Naive thymus-derived CD4-positive, alpha-beta T cell (primary cell): Measurements from ENCODE around the gene ALG11. TPM values are rescaled to one million over a fixed set of nuclear protein-coding genes. Genes with fewer than 3 reads are reported as not detected.

Experiments
- ATAC-seq: fragments of 150-1000 bp; cut with Tn5 transposase; 2 replicates; pipeline ENCODE4 v1.10.0; 2021; ENCODE audit warnings: mild to moderate bottlenecking, moderate library complexity
- CTCF ChIA-PET: fragments of 350-600 bp; sonication (Branson Sonifier 250); formaldehyde crosslinking; loops from one replicate; lab custom pipeline; 2021; ENCODE audit warnings: antibody characterized with exemption; lab: Charles Lee
- POLR2A ChIA-PET: fragments of 350-600 bp; sonication (Branson Sonifier 250); formaldehyde crosslinking; loops from one replicate; lab custom pipeline; 2021; ENCODE audit warnings: antibody characterized with exemption, inconsistent platforms; lab: Charles Lee
- DNase-seq, 9 donors: peaks; one replicate each; pipeline versions ENCODE4 v3.0.0 to v3.0.0-alpha.2; 2020 to 2022; ENCODE audit warnings: mixed read lengths in 1 of 9
- H3K27ac ChIP-seq: one replicate; pipeline ENCODE4 v1.7.0; 2013; ENCODE audit warnings: mild to moderate bottlenecking, low read depth, low read length, moderate library complexity
- H3K27me3 ChIP-seq, 2 donors: one replicate each; pipeline ENCODE4 v1.7.0; 2013; ENCODE audit warnings: low read length in 2 of 2, mild to moderate bottlenecking in 2 of 2, moderate library complexity in 2 of 2; ENCODE audit not compliant: control insufficient read depth in 2 of 2, insufficient read depth in 2 of 2
- H3K36me3 ChIP-seq, 3 experiments: 1 replicate in 2 of 3; 2 replicates in 1 of 3; pipeline ENCODE4 v1.7.0; 2013; ENCODE audit warnings: low read length in 3 of 3, mild to moderate bottlenecking in 3 of 3, moderate library complexity in 1 of 3; ENCODE audit not compliant: insufficient read depth in 3 of 3, control insufficient read depth in 2 of 3
- H3K4me1 ChIP-seq, 2 donors: one replicate each; pipeline ENCODE4 v1.7.0; 2013; ENCODE audit warnings: low read length in 2 of 2, mild to moderate bottlenecking in 2 of 2, moderate library complexity in 1 of 2; ENCODE audit not compliant: control insufficient read depth in 2 of 2, insufficient read depth in 2 of 2
- H3K4me3 ChIP-seq: 2 replicates; pipeline ENCODE4 v1.7.0; 2013; ENCODE audit warnings: mild to moderate bottlenecking, low read length
- H3K9me3 ChIP-seq, 3 experiments: 1 replicate in 2 of 3; 2 replicates in 1 of 3; pipeline ENCODE4 v1.7.0; 2013; ENCODE audit warnings: low read length in 3 of 3; ENCODE audit not compliant: control insufficient read depth in 2 of 3
- H3K27ac Mint-ChIP-seq, 9 donors: one replicate each; pipeline ENCODE4 v1.8.0; 2020 to 2022; ENCODE audit warnings: mixed read lengths in 9 of 9, mild to moderate bottlenecking in 8 of 9, moderate library complexity in 5 of 9, inconsistent platforms in 2 of 9
- H3K27me3 Mint-ChIP-seq, 5 donors: one replicate each; pipeline ENCODE4 v1.8.0; 2021 to 2022; ENCODE audit warnings: mixed read lengths in 5 of 5, mild to moderate bottlenecking in 1 of 5
- H3K36me3 Mint-ChIP-seq, 5 donors: one replicate each; pipeline ENCODE4 v1.8.0; 2020 to 2022; ENCODE audit warnings: mixed read lengths in 5 of 5, mild to moderate bottlenecking in 3 of 5, inconsistent platforms in 1 of 5
- H3K4me1 Mint-ChIP-seq, 7 donors: one replicate each; pipeline ENCODE4 v1.8.0; 2020 to 2022; ENCODE audit warnings: mixed read lengths in 7 of 7, mild to moderate bottlenecking in 3 of 7, inconsistent platforms in 1 of 7
- H3K4me3 Mint-ChIP-seq, 10 donors: one replicate each; pipeline ENCODE4 v1.8.0; 2020 to 2022; ENCODE audit warnings: mild to moderate bottlenecking in 10 of 10, mixed read lengths in 10 of 10, moderate library complexity in 6 of 10, inconsistent platforms in 2 of 10
- H3K9me3 Mint-ChIP-seq, 11 donors: one replicate each; pipeline ENCODE4 v1.8.0; 2020 to 2022; ENCODE audit warnings: mixed read lengths in 11 of 11, mild to moderate bottlenecking in 4 of 11, inconsistent platforms in 1 of 11, moderate library complexity in 1 of 11
- intact Hi-C, 2 donors: fragments of 100-400 bp; cut with micrococcal nuclease; formaldehyde crosslinking; loops; one replicate each; pipeline ENCODE4 v1.15.1; 2023
- polyA plus RNA-seq, 2 donors: library from polyadenylated mRNA; unstranded; fragments of 300-500 nt; fragmentation: Illumina TruSeq; gene quantifications; one replicate each; pipeline ENCODE4 v1.2.3, GENCODE V29; 2021
- total RNA-seq, 6 experiments: library from RNA in 5 of 6; stranded (reverse) in 5 of 6; gene quantifications; 1 replicate in 5 of 6; 2 replicates in 1 of 6; pipeline ENCODE4 v1.2.3 and lab custom pipeline; 2021 to 2026

ALG11 gene
- total and polyA plus RNA-seq, 7 experiments from 2014 or later: 22.6 to 45.6 (median 31.7) TPM

GRCh38 chr13:51996641-51997040 is 15.6 kb upstream of the ALG11 start:
- DNase-seq: no peak
- Mint-ChIP-seq H3K4me1 (peaks cover 0 to 10% (median 5%) of the 10 kb centered on the region in 7 donors), H3K9me3 (no peaks in the 10 kb centered on the region), H3K27ac (peak overlapping the region in 1 of 9 donors; percentile 16), H3K4me3 (no peak overlapping the region), H3K36me3 (no peaks in the 10 kb centered on the region), H3K27me3 (peaks cover 0 to 39% (median 4%) of the 10 kb centered on the region in 5 donors)
- ChIA-PET CTCF (no interaction called here), POLR2A (no interaction called here)
- H3K4me1 ChIP-seq: no peaks in the 10 kb centered on the region
- no peak for ATAC-seq
- H3K27me3 ChIP-seq: no peaks in the 10 kb centered on the region
- H3K36me3 ChIP-seq: no peaks in the 10 kb centered on the region
- H3K27ac ChIP-seq: no peak overlapping the region
- H3K9me3 ChIP-seq: no peaks in the 10 kb centered on the region
- no peak overlapping the region for H3K4me3 ChIP-seq
- intact Hi-C loops: no loop called here

GRCh38 chr13:51997186-51997585 is 15.0 kb upstream of the ALG11 start:
- H3K4me1 Mint-ChIP-seq: peaks cover 0 to 10% (median 5%) of the 10 kb centered on the region in 7 donors

GRCh38 chr13:51997641-51998330 is 14.4 kb upstream of the ALG11 start:
- H3K36me3 Mint-ChIP-seq: no peaks in the 10 kb centered on the region
- ATAC-seq (no peak), DNase-seq (no peak)
- no peaks in the 10 kb centered on the region for H3K9me3 Mint-ChIP-seq
- Histone ChIP-seq H3K4me3 (no peak overlapping the region), H3K27ac (no peak overlapping the region), H3K9me3 (no peaks in the 10 kb centered on the region), H3K4me1 (no peaks in the 10 kb centered on the region), H3K27me3 (no peaks in the 10 kb centered on the region), H3K36me3 (no peaks in the 10 kb centered on the region)
- peak overlapping the region in 1 of 9 donors; percentile 57 for H3K27ac Mint-ChIP-seq
- ChIA-PET POLR2A (no interaction called here), CTCF (no interaction called here)
- no peak overlapping the region for H3K4me3 Mint-ChIP-seq
- peaks cover 0 to 10% (median 5%) of the 10 kb centered on the region in 7 donors for H3K4me1 Mint-ChIP-seq
- intact Hi-C loops: no loop called here
- peaks cover 0 to 39% (median 4%) of the 10 kb centered on the region in 5 donors for H3K27me3 Mint-ChIP-seq

More at GRCh38 chr13:51997186-51997585, 15.0 kb upstream of the ALG11 start:
- no peak overlapping the region for H3K27ac Mint-ChIP-seq
- no peaks in the 10 kb centered on the region for H3K36me3 Mint-ChIP-seq
- no peaks in the 10 kb centered on the region for H3K4me1 ChIP-seq
- H3K27me3 ChIP-seq: no peaks in the 10 kb centered on the region
- H3K4me3 Mint-ChIP-seq: no peak overlapping the region
- DNase-seq (no peak), ATAC-seq (no peak)
- H3K4me3 ChIP-seq: no peak overlapping the region
- intact Hi-C loops: no loop called here
- no peak overlapping the region for H3K27ac ChIP-seq
- H3K9me3 ChIP-seq: no peaks in the 10 kb centered on the region
- H3K27me3 Mint-ChIP-seq: peaks cover 0 to 39% (median 4%) of the 10 kb centered on the region in 5 donors
- ChIA-PET CTCF (no interaction called here), POLR2A (no interaction called here)
- no peaks in the 10 kb centered on the region for H3K36me3 ChIP-seq
- H3K9me3 Mint-ChIP-seq: no peaks in the 10 kb centered on the region

GRCh38 chr13:51998723-51999509 is 13.3 kb upstream of the ALG11 start:
- Mint-ChIP-seq H3K9me3 (no peaks in the 10 kb centered on the region), H3K4me3 (no peak overlapping the region), H3K36me3 (no peaks in the 10 kb centered on the region), H3K4me1 (peaks cover 0 to 10% (median 4%) of the 10 kb centered on the region in 7 donors), H3K27ac (no peak overlapping the region), H3K27me3 (peaks cover 0 to 37% (median 4%) of the 10 kb centered on the region in 5 donors)
- no peaks in the 10 kb centered on the region for H3K27me3 ChIP-seq
- intact Hi-C loops: no loop called here
- H3K4me1 ChIP-seq: no peaks in the 10 kb centered on the region
- H3K9me3 ChIP-seq: no peaks in the 10 kb centered on the region
- no peak for DNase-seq
- ChIA-PET POLR2A (interaction anchor here (0.6 kb wide), 1 partner anchor 219 kb away, joined by 3 read pairs; no protein-coding TSS in a partner anchor), CTCF (interaction anchor here (0.6 to 1.5 kb wide), 2 partner anchors 128 to 129 kb away, joined by 3 to 7 read pairs; no protein-coding TSS in a partner anchor)
- no peak overlapping the region for H3K4me3 ChIP-seq
- no peak overlapping the region for H3K27ac ChIP-seq
- no peaks in the 10 kb centered on the region for H3K36me3 ChIP-seq
- no peak for ATAC-seq

- Mint-ChIP-seq H3K36me3 (no peaks in the 10 kb centered on the region), H3K27me3 (peaks cover 0 to 36% (median 4%) of the 10 kb centered on the region in 5 donors), H3K27ac (peak overlapping the region in 1 of 9 donors; percentile 14), H3K4me1 (peaks cover 0 to 10% (median 4%) of the 10 kb centered on the region in 7 donors), H3K9me3 (no peaks in the 10 kb centered on the region), H3K4me3 (no peak overlapping the region)
- POLR2A ChIA-PET: interaction anchor here (0.6 kb wide), 1 partner anchor 220 kb away, joined by 3 read pairs; no protein-coding TSS in a partner anchor
- CTCF ChIA-PET: interaction anchor here (0.6 to 1.6 kb wide), 3 partner anchors 128 to 203 kb away, joined by 3 to 7 read pairs (median 5); no protein-coding TSS in a partner anchor
- intact Hi-C loops: no loop called here
- Histone ChIP-seq H3K27ac (no peak overlapping the region), H3K9me3 (no peaks in the 10 kb centered on the region), H3K36me3 (no peaks in the 10 kb centered on the region), H3K4me3 (no peak overlapping the region), H3K27me3 (no peaks in the 10 kb centered on the region), H3K4me1 (no peaks in the 10 kb centered on the region)
- no peak for DNase-seq
- no peak for ATAC-seq
Observed at GRCh38 chr13:51999510-51999911, 12.7 kb upstream of the ALG11 start.

GRCh38 chr13:51999921-52000320 is 12.3 kb upstream of the ALG11 start:
- H3K4me3 Mint-ChIP-seq: no peak overlapping the region
- ATAC-seq: no peak
- peak overlapping the region in 2 of 9 donors; percentile 14 to 17 for H3K27ac Mint-ChIP-seq
- Histone ChIP-seq H3K27ac (no peak overlapping the region), H3K4me3 (no peak overlapping the region), H3K9me3 (no peaks in the 10 kb centered on the region), H3K27me3 (no peaks in the 10 kb centered on the region), H3K4me1 (no peaks in the 10 kb centered on the region), H3K36me3 (no peaks in the 10 kb centered on the region)
- no peaks in the 10 kb centered on the region for H3K36me3 Mint-ChIP-seq
- H3K9me3 Mint-ChIP-seq: no peaks in the 10 kb centered on the region
- ChIA-PET CTCF (interaction anchor here (1.3 to 1.6 kb wide), 3 partner anchors 25 to 202 kb away, joined by 5 to 7 read pairs (median 6); no protein-coding TSS in a partner anchor), POLR2A (no interaction called here)
- H3K27me3 Mint-ChIP-seq: peaks cover 0 to 34% (median 4%) of the 10 kb centered on the region in 5 donors
- no peak for DNase-seq
- peaks cover 0 to 10% (median 4%) of the 10 kb centered on the region in 7 donors for H3K4me1 Mint-ChIP-seq
- intact Hi-C loops: loop anchor here in 1 of 2 donors (5.0 kb wide), 1 partner anchor 237 kb away; no protein-coding TSS in a partner anchor
